GM12878 (cell line): ENCODE results near the gene RFX7.

ENCODE experiments used
- CBFB ChIP-seq: IDR thresholded peaks from 2 replicates; pipeline ENCODE4 v1.6.1; 2016; ENCODE audit warnings: antibody characterized with exemption, low read depth
- E4F1 ChIP-seq: fragments of 450-650 bp; IDR thresholded peaks from 2 replicates; pipeline ENCODE4 v1.6.1; 2018; ENCODE audit warnings: borderline replicate concordance, mild to moderate bottlenecking; ENCODE audit not compliant: partially characterized antibody
- POLR2A ChIP-seq: IDR thresholded peaks from 2 replicates; pipeline ENCODE4 v1.6.1; 2011; ENCODE audit warnings: low read depth, mild to moderate bottlenecking, low read length
- POLR2AphosphoS5 ChIP-seq: IDR thresholded peaks from 2 replicates; pipeline ENCODE4 v1.6.1; 2011; ENCODE audit warnings: mild to moderate bottlenecking, low read length, inconsistent platforms
- RAD21 ChIP-seq: IDR thresholded peaks from 2 replicates; pipeline ENCODE4 v1.6.1; 2011; ENCODE audit warnings: mild to moderate bottlenecking, low read depth, low read length, moderate library complexity; ENCODE audit not compliant: insufficient read depth
- SIX5 ChIP-seq: IDR thresholded peaks from 2 replicates; pipeline ENCODE4 v1.6.1; 2011; ENCODE audit warnings: mild to moderate bottlenecking, low read depth, low read length, moderate library complexity; ENCODE audit not compliant: severe bottlenecking
- SMAD1 ChIP-seq: fragments of 450-650 bp; IDR thresholded peaks from 2 replicates; pipeline ENCODE4 v1.6.1; 2018; ENCODE audit warnings: mild to moderate bottlenecking, low read depth; ENCODE audit not compliant: partially characterized antibody
- SP1 ChIP-seq: IDR thresholded peaks from one replicate; pipeline ENCODE4 v1.6.1; 2011; ENCODE audit warnings: low read depth, low read length
- SPI1 ChIP-seq: IDR thresholded peaks from 2 replicates; pipeline ENCODE4 v1.6.1; 2011; ENCODE audit warnings: low read depth, mild to moderate bottlenecking, low read length, moderate library complexity, borderline replicate concordance; ENCODE audit not compliant: insufficient read depth
- ZNF207 ChIP-seq: fragments of 450-650 bp; IDR thresholded peaks from 2 replicates; pipeline ENCODE4 v1.6.1; 2014; ENCODE audit warnings: antibody characterized with exemption, mild to moderate bottlenecking, borderline replicate concordance
- TF ChIP-seq, protein P1 (sequence below), 3 experiments: IDR thresholded peaks in 2 of 3; conservative IDR thresholded peaks in 1 of 3; 2 replicates each; pipeline ENCODE4 v1.5.1; 2011; ENCODE audit warnings: low read depth in 3 of 3, low read length in 3 of 3, mild to moderate bottlenecking in 3 of 3, control low read depth in 2 of 3, moderate library complexity in 2 of 3, inconsistent platforms in 1 of 3, mixed read lengths in 1 of 3; ENCODE audit not compliant: control insufficient read depth in 2 of 3, insufficient read depth in 1 of 3; ENCODE audit errors: extremely low read depth in 1 of 3
- TF ChIP-seq, protein P2 (sequence below): fragments of 450-650 bp; conservative IDR thresholded peaks from 2 replicates; pipeline ENCODE4 v1.6.1; 2017; ENCODE audit warnings: mild to moderate bottlenecking, moderate library complexity

GRCh38 chr15:56088389-56088788, 155.3 kb downstream of the RFX7 start:
- TF ChIP-seq, protein P1, sequence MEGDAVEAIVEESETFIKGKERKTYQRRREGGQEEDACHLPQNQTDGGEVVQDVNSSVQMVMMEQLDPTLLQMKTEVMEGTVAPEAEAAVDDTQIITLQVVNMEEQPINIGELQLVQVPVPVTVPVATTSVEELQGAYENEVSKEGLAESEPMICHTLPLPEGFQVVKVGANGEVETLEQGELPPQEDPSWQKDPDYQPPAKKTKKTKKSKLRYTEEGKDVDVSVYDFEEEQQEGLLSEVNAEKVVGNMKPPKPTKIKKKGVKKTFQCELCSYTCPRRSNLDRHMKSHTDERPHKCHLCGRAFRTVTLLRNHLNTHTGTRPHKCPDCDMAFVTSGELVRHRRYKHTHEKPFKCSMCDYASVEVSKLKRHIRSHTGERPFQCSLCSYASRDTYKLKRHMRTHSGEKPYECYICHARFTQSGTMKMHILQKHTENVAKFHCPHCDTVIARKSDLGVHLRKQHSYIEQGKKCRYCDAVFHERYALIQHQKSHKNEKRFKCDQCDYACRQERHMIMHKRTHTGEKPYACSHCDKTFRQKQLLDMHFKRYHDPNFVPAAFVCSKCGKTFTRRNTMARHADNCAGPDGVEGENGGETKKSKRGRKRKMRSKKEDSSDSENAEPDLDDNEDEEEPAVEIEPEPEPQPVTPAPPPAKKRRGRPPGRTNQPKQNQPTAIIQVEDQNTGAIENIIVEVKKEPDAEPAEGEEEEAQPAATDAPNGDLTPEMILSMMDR (IDR thresholded peaks at IDR 0.05 in 2 of 3, conservative IDR thresholded peaks at IDR 0.05 in 1 of 3; ENCODE audit: control insufficient read depth in 2 of 3, extremely low read depth in 1 of 3, insufficient read depth in 1 of 3, low read depth in 3 of 3, low read length in 3 of 3) = no peak
- no peak for TF ChIP-seq SP1
- TF ChIP-seq, protein P2, sequence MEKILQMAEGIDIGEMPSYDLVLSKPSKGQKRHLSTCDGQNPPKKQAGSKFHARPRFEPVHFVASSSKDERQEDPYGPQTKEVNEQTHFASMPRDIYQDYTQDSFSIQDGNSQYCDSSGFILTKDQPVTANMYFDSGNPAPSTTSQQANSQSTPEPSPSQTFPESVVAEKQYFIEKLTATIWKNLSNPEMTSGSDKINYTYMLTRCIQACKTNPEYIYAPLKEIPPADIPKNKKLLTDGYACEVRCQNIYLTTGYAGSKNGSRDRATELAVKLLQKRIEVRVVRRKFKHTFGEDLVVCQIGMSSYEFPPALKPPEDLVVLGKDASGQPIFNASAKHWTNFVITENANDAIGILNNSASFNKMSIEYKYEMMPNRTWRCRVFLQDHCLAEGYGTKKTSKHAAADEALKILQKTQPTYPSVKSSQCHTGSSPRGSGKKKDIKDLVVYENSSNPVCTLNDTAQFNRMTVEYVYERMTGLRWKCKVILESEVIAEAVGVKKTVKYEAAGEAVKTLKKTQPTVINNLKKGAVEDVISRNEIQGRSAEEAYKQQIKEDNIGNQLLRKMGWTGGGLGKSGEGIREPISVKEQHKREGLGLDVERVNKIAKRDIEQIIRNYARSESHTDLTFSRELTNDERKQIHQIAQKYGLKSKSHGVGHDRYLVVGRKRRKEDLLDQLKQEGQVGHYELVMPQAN = no peak
- no peak for TF ChIP-seq SIX5
- no peak for TF ChIP-seq SMAD1
- TF ChIP-seq CBFB = no peak
- no peak for TF ChIP-seq E4F1
- TF ChIP-seq RAD21 = no peak
- no peak for TF ChIP-seq SPI1
- TF ChIP-seq POLR2AphosphoS5 = no peak
- no peak for TF ChIP-seq ZNF207
- TF ChIP-seq POLR2A = no peak
